ENCODE measurements around the gene RCN2.

The RCN2 gene

GRCh38 chr15:76982356-76982755 is 50.8 kb downstream of the RCN2 start:
- TF ChIP-seq CTCF (IDR thresholded peaks at IDR 0.05) = no peak

- TF ChIP-seq CTCF (IDR thresholded peaks at IDR 0.05) = no peak
Measured at GRCh38 chr15:76982756-76983155, 51.2 kb downstream of the RCN2 start.

GRCh38 chr15:76983590-76984375 is 52.2 kb downstream of the RCN2 start:
- no peak for TF ChIP-seq CTCF (IDR thresholded peaks at IDR 0.05)

- TF ChIP-seq CTCF (IDR thresholded peaks at IDR 0.05) = no peak
Measured at GRCh38 chr15:76986743-76987142, 55.2 kb downstream of the RCN2 start.

GRCh38 chr15:76987276-76987675 is 55.7 kb downstream of the RCN2 start:
- TF ChIP-seq CTCF (IDR thresholded peaks at IDR 0.05) = no peak

GRCh38 chr15:76987896-76988860 is 56.6 kb downstream of the RCN2 start:
- no peak for TF ChIP-seq CTCF (IDR thresholded peaks at IDR 0.05)

- TF ChIP-seq CTCF (IDR thresholded peaks at IDR 0.05) = no peak
Measured at GRCh38 chr15:76988867-76989780, 57.6 kb downstream of the RCN2 start.

Measured in LNCAP (cell line).